GM18508 (cell line): Measurements from ENCODE around the gene RBM5.

Experiments
- ATAC-seq: cut with Tn5 transposase; IDR thresholded peaks from one replicate; pipeline ENCODE4 v1.9.1; 2021; ENCODE audit warnings: moderate number of reproducible peaks; ENCODE audit not compliant: insufficient read depth, unreplicated experiment

The RBM5 gene

DNA sequence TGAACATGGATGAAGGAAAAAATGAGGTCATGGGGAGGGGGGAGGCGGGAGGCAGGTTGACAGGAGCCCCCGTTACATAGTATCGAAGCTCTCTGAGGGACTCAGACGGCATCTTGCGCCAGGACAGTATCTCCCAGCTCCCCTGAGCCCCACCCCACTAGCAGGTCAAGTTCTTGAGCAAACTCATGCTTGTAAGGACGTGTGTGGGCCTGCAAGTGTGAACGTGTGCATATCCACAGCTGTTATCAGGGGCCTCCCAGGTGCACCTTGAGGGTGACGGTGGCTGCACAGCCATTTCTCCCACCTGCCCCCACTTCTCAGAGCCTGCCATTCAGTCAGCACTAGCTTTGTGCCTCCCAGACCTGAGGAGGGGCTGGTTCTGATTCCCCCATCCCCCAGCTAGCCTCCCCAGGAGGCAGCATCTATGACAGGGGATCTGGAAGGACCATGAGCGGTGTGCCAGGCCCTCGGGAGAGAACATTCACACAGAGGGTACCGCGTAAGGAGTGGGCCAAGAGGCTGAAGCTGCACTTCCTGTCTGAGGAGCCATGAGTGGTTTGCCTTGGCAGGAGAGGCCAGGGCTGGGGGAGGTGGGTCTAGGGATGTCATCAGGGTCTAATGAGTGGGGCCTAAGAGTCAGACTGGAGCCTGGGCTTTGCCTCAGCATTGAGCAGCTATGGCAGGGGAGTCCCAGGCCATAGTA, 69.3 kb downstream of the RBM5 start:
- no peak for ATAC-seq

DNA sequence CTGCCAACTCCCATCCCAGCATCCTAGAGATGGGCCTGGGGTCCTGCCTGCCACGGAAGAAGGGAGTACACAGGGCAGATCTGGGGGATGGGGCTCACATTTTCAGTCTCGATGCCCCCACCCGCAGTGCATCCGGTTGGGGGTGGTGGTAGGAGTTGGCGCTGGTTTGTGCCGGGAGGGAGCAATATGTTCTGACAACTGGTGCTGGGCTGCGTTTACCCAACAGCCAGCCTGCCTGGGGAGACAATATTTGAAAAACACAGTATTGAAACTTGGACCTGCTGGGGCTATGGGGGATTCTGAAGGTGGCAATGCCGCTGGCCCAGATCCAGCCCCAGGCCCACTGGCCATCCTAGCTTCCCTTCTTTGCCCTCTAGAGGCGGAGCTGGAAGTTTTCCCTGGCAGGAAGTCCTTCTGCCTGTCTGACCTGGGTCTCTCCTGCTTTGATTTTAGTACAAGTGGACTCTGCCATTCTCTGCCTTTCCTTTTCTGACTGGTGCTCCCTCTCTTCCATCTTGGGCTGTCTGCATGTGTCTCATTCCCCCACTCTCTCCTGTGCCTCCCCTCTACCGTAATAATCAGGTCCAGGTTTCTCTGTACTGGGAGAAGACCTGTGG, 69.9 kb downstream of the RBM5 start:
- no peak for ATAC-seq

DNA sequence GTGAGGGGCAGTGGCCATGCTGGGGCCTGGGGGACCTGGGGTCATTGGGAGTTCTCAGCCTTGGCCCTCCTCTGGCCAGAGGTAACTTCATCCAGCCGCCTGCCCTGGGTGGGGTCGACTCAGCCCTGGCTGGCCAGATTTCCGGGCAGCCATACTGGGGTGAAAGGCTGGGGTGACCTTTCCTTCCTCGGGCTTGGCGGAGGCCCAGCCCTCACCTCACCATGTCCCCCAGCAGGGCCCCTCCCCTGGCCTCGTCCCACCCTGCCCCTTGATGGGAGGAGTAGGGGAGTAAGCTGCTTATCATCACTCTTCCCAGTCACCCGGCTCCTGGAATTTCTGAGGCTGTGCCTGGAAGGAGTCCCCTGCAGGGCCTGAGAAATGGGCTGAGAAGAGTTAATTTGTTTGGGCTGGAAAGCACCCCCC, 71.9 kb downstream of the RBM5 start:
- ATAC-seq = no peak

DNA sequence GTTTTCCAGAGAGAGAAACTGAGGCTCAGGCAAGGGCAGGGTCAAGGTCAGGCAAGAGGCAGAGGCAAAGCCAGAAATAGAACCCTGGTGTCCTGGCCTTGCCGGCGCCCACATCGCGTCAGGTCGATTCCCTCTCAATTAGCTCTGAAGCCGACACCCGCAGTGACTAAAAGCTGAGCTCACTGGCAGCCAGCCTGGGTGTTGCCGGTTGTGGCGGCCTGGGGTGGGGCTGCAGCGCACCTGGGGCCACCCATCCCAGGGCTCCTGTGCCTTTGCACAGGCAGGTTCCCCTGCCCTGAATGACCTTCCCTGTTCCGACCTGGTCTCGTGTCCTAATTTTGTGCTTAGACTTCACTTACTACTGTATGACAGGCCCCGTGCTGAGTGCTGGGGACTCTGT, 72.6 kb downstream of the RBM5 start:
- no peak for ATAC-seq

DNA sequence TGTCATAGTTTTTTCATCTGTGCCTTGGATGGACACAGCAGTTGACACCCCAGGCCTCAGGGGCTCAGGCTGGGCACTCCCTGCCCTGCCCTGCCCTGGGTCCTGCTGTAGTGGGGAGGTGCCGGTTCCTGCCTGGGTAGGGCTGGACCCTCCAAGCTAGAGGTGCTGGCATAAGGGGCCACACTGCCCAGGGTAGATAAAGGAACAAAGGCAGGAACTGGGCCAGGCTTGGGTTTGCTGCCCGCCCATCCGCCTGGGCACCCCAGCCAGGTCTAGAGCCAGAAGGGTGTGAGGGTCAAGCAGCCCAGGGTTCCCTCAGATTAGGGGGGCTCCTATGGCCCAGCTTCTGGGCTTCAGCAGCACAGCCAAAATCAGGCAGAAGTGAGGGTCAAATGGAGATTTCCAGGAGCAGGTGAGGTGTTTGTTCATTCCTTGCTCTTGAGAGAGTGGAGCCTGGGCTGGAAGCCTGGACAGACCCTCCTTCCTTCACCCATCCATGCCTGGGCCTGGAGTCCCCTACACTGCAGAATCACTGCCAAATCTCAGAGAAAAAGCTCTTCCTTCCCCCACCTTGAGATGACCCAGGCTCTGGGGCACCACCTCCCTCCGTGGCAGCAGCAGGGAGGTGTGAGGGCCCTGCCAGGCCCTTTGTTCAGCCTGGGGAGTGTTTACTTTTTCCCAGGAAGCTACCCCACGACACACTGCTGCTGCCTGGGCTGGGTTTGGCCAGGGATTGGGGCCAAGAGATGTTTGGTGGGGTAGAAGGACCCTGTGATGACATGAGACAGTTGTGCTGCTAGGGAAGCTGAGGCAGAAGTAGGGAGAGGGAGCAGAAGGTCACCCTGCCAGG, 73.5 kb downstream of the RBM5 start:
- no peak for ATAC-seq

DNA sequence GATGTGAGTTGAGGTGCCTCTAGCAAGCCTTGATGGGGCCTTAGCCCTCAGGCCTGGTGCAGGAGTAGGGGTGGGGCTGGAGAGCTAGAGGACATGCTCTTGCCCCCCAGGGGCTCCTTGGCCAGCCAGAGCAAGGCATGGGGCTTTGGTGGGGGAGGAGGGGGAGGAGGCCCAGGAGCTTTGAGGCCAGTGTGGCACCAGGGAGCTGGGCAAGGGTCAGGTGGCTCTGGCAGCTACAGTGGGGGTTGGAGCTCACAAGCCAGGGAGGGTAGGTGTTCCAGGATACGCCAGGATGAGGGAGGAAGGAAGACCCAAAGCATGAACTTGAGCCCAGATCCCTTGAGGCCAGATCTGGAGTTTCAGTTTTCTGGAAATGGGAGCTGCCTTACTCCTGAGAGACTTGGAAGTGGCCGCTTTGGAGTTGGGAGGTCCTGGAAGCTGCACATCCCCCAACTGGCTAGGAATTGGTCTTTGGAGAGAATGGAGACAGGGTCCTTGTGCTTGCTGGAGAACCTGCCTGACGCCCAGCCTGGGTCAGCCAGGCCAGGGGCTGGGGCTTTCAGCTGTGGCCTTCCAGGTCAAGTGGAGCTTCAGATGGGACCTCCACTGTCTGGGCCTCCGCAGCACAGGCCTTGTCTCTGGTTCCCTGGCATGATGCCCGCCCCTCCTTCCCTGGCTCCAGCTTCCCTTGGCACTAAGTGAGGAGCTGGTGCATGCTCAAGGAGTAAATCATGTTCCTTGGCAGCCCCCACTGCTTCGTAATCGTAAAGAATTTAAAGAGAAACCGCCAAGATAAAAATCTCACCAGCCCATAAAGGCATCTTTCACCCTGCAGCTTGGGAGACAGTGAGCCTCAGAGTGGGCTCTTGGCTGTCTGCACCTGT, 75.1 kb downstream of the RBM5 start:
- ATAC-seq = no peak

DNA sequence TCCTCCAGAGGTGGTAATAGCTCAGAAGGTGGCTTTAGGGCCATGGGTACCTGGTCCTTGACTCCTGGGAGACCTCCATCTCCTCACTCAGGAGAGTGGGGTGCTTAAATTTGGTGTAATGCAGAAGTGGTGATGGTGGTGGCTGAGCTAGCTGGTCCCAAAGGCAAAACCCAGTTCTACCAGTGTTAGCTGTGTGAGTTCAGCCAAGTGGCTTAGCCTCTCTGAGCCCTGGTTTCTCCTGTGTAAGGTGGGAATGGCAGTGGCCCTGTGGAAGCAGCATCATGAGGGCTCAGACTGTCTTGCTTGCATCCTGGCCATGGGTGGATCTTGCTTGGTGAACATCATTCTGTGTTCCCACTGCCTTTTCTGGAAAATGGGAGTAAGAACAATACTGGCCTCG, 75.8 kb downstream of the RBM5 start:
- ATAC-seq = no peak

DNA sequence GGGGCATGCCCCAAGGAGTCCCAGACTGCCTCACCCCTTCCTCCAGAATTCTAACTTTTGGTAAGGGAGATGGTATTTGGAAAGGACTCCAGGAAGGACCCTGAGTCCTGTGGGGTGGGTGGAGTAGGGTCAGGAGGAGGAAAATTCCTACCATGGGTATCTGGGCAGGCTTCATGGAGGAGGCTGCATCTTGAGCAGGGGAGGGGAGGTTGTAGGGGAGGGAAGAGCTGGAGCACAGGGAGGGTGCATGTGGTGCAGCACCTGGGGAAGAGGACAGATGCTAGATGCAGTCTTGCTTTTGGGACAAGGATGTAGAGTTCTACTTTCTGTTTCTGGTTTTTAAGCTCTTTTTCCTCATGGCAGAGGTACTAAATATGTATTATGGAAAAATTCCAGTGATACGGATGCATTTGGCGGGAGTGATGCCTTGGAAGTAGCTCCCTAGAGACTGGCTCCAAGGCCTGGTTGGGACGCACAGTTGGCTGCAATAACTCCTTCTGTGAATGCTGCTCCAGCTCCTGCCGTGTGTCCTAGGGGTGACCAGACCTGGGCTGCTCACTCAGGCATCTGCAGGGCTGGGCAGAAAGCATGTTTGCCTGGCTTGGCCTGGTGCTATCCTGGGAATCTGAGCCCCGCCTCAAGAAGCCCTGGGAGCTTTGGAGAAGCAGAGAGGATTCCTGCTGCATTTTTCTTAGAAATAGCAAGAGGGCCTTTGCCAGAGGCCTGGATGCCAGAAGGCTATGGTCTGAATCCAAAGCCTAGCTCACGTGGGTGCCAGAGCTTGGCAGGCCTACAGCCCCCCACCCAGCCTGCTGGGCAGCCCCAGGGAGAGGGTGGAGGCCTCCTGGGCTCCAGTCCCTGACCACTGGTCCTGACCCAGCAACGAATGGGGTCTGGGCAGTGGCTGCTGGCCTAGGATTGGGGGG, 76.5 kb downstream of the RBM5 start:
- no peak for ATAC-seq

DNA sequence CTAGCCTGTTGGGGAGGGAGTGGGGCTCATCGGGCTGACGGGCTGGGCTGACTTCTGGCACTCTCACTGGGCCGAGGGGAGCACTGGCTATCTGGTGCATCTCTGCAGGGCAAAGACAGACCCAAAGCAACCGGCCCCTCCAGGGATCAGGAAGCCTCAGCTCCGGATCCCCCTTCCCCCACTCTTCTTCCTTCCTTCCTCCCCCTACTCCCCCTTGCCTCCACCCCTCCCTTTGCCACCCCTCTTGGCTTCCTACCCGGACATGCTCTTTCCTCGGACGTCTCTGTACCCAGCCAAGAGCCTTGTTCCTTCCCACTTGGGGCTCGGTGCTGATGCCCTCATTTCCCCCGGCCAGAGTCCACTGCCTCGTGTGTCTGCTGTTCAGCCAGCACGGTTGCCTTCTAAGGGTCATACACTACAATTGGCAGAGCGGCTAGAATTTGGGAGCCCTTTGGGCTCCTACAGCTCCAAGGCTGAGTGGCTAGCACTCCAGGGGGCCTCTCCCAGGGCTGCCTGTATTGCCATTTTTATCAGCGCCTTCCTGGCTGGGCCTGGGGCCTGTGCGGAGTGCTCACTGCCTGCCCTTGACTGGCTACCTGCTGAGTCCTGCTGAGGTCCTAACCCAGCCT, 77.3 kb downstream of the RBM5 start:
- no peak for ATAC-seq

DNA sequence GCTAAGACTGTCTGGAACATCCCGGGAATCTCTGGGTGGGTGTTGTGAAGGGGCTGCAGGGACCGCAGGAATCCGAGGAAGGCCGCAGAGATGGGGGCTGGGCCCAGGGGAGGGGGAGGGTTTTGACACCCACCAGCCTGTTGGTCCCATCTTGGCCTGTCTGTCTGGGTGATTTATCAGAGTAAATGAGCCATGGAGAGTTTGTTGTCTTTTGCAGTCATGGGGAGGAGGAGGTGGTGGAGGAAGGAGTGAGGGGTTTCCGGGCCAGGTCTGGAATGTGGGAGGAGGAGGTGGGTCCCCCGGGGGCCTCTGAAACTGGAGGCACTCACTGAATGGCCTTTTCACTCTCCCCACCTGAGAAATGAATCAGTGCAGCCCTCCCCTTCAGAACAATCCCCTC, 77.9 kb downstream of the RBM5 start:
- ATAC-seq = no peak

DNA sequence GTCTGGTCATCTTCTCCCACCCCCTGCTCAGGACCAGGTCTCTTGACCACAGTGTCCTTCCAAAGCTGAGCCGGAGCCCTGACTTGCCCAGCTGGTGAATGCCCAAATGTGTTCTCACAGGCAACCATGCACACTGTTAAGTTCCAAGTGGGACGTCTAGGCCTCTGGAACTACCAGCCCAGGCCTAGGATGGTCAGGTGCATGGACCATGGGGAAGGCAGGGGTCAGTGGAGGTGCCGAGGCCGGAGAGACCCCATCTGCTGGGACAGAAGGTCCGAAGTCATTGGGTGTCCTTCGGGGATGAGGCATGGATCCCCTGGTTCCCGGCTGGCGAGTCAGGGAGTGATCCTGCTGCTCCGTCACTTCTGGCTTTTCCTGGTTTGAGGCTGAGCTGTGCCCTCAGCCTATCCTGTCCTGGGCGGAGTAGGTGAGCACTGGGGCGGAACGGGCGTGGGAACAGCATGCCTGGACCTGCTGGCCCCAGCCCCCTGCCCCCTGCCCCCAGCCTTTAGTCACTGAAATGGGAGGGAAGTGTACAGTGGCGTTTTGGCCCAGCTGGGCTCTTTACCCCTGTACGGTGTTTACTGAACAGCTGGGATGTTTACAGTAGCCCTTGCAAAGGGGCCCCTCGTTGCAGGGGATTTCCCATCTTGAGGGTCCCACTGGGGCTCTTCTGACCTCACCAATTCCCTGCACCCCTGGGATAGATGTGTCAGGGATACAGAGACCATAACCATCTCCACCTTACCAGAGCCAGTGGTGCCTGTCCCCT, 78.5 kb downstream of the RBM5 start:
- ATAC-seq = no peak

DNA sequence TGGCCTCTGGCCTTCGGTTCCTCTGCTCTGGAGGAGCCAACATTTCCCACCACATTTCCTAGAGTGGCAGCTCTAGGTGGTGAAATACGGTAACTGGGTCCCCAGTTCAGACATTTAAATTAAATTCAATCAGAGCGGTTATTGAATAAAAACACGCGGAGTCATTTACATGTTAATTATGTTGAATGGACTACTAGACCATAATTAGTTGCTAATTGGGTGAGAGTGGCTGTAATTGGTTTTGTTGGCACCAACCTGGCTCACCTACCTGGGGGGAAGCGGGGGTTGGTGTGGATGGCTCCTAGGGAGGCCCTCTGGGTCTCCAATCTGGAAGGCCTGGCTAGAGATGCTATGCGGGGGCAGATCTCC, 79.1 kb downstream of the RBM5 start:
- ATAC-seq = no peak

DNA sequence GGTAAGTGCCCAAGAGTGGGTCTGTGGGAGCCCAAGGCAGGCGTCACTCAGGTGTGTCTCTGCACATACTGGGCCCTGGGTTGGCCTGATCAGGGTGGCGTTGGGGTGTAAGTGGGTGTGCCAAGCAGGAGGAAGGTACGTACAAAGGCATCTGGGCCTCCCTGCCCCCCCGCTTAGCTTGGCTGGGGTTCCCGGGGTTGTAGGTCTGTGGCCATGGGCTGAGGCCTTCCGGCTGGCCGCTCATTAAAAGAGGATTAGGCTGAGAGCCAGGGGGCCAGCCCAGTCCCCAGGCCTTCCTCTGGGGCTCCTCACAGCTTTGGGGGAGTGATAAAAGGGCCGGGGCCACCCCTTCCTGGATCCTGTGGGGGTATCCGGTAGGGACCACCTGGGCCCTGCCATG, 79.7 kb downstream of the RBM5 start:
- ATAC-seq = no peak
